Measurements from ENCODE around the gene CDK5.
A peak's percentile ranks its signal among the peaks of the same experiment; 100 is the strongest.
"Not testable (repeated sequence)": the region's sequence is repeated elsewhere in the genome, so short reads cannot be mapped to it uniquely, and the experiment has no call there.

CDK5 gene

DNA sequence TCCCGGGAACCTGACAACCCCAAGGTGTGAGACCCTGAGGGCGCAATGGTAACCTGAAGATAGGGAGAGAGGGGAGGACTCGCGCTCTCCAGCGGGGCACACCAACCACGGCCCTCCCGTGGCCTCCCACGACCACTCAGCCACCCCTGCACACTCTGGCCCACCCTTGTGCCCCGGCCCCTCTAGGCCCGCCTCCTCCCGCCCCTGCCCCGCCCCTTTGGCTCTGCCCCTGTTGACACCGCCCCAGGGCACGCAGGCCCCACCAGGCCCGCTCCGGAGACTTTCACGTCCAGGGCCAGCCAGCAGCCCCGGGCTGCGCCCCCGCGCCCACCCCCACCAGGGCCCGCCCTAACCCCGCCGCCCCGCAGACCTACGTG is 44.4 kb downstream of the CDK5 start:
- no peak for DNase-seq

GRCh38 chr7:151012911-151013347 is 44.8 kb downstream of the CDK5 start:
- peak in 1 of 2 experiments; percentile 29 for DNase-seq

DNA sequence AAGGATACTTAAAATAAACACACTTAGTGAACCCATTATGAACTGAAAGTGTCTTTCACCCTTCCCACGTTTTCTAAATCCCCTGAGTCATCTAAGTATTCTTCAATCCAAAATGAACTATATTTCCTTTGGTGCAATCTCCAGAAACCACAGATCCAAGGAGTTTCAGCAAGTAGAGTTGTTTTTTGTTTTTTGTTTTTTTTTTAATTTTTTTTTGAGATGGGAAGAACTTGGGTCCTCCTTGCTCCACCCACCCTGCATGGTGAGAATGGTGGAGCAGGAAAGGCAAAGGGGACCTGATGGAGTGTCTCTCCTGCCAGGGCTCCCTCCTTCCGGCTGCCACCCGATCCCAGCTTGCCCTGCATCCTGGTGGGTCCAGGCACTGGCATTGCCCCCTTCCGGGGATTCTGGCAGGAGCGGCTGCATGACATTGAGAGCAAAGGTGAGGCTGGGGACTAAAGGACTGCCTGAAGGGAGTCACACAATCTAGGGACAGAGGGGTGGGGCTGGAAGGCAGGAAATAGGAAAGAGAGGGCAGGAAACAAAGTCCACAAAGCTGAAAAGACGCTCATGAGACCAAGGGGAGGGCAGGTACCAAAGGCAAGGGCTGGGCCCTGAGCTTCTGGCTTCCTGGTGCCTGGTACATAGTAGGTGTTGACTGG is 45.5 kb downstream of the CDK5 start:
- DNase-seq: no peak

GRCh38 chr7:151011616-151012015 is 46.1 kb downstream of the CDK5 start:
- DNase-seq: not testable (repeated sequence)

DNA sequence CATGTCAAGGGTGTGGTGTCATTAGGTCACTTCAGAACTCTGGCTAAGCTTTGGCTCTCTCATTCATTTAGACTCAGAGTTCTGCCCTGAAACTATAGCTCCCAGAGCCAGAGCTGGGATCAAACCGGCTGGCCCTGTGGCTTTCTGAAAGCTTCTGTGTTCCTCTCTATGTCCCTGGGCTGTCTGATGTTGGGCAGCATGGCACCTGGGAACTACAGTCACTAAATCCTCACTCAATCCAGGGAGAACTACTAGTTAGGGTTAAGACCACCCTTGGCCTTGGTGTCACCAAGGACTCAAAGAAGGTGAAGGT is 46.6 kb downstream of the CDK5 start:
- DNase-seq: no peak

DNA sequence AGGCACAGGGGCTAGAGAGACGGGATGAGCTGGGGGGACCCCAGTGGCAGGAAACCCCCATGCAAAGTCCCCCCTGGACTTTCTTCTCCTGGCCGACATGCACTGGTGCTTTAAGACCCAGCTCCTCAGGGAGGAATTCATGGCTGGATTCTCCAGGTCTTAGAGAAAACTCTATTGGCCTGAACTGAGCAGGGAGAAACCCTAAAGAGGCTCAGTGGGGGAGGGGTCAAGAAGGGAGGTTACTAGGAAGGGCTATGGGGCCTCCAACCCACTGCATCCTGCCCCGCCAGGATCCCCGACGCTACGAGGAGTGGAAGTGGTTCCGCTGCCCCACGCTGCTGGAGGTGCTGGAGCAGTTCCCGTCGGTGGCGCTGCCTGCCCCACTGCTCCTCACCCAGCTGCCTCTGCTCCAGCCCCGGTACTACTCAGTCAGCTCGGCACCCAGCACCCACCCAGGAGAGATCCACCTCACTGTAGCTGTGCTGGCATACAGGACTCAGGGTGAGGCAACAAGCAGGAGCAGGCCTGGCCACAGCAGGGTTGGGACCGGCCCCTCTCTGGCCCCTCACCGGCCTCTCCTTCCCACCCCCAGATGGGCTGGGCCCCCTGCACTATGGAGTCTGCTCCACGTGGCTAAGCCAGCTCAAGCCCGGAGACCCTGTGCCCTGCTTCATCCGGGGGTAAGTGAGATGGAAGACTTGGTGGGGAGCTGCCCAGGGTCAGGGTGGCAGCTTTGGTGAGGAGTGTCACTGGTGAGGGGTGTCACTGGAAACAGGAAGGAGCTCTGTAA is 47.2 kb downstream of the CDK5 start:
- DNase-seq: no peak

GRCh38 chr7:151010037-151010306 is 47.7 kb downstream of the CDK5 start:
- DNase-seq: no peak

GRCh38 chr7:151009327-151010036 is 48.2 kb downstream of the CDK5 start:
- no peak for DNase-seq

- DNase-seq: peak in 1 of 2 experiments; percentile 33
Observed at GRCh38 chr7:151008511-151009323, 49.0 kb downstream of the CDK5 start.

DNA sequence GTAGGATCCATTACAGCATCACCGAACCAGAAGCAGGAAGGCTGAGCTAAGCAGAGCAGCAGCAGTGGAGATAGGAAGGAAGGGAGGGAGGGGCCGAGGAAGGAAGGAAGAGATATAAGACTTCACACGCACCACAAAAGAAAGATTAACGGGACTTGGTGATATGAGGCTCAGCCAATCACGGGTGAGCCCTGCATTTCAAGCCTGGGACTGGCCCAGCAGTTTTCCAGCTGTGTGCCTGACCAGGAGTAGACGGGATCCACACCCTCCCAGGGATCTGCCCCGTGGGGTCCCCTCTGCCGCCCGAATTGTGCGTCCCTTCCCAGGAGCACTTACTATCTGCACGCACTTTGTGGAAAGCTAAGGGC is 49.6 kb downstream of the CDK5 start:
- DNase-seq: no peak

GRCh38 chr7:151007469-151007898 is 50.2 kb downstream of the CDK5 start:
- DNase-seq: no peak

DNA sequence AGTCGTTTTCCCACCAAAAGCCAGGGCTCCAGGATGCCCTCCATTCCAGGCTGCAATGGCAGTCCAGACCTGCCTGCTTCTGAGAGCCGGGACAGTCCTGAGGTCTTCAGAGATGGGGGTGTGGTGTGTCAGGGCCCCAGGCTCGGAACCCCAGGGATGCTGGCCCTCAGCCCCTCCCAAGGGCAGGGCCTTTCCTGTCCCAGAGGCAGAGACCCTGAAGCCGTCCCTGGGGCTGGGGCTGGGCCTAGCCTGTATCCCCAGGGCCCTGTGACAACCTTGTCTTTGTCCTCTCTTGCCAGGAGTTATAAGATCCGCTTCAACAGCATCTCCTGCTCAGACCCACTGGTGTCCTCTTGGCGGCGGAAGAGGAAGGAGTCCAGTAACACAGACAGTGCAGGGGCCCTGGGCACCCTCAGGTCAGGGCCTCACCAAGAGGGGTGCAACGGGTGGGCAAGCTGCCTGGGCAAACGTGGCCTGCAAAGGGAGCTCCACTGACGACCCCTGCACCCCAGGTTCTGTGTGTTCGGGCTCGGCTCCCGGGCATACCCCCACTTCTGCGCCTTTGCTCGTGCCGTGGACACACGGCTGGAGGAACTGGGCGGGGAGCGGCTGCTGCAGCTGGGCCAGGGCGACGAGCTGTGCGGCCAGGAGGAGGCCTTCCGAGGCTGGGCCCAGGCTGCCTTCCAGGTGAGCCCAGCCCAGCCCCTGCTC is 51.0 kb downstream of the CDK5 start:
- DNase-seq: no peak

DNA sequence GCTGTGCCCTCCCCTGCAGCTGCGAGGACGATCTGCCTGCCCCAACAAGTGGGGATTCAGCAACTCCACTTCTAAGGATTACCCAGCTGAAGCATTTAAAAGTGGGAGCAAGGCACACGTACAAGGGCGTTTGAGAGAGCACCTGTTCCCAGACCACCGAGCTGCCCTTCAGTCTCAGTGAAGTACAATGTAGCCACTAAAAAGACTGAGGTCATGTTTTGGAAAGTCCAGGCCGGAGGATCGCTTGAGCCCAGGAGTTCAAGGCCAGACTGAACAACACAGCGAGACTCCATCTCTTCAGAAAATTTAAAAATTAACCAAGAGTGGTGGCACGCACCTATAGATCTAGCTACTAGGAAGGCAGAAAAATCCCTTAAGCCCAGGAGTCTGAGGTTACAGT is 52.1 kb downstream of the CDK5 start:
- no peak for DNase-seq

All from SHP77 (cell line).